ENCODE data around the gene TRPV4. TPM values are rescaled to one million over a fixed set of nuclear protein-coding genes. Genes with fewer than 3 reads are reported as not detected.

Gene TRPV4
- total and polyA plus RNA-seq, 9 of the 15 experiments (the other 6 are each of a cell fraction or from before 2014, with no cell fraction given) = 0.13 TPM; not detected in 8

DNA sequence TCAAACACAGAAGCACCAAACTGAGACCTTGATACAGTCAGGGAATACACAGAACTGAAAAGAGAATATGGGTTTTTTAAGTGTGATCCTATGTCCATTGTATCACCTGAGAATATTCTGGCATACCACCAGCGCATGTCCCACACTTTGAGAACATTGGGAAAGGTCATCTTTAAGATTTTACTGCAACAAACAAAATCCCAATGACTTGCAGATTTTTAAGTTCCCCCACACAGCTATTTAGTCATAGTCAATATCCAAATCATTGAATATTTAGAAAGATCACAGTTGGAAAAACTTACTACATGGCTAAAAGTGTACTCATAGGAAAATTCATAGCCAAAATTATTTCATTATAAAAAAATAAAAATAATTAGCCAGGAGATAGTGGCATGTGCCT, 54.5 kb downstream of the TRPV4 start:
- Histone ChIP-seq H3K79me2 (ENCODE audit: control insufficient read depth, insufficient read depth, low read length) (no peaks in the 10 kb centered on the region), H3K9me1 (ENCODE audit: control insufficient read depth, insufficient read depth, low read length) (no peaks in the 10 kb centered on the region), H3K4me1 (replicated peaks in 1 of 2; ENCODE audit: control insufficient read depth in 2 of 2, insufficient read depth in 2 of 2, low read length in 2 of 2) (peaks cover 0 to 4% of the 10 kb centered on the region in 2 experiments; a peak in 3 of 5 replicates), H4K20me1 (replicated peaks; ENCODE audit: control insufficient read depth, insufficient read depth, low read length) (0 out of 2 replicates have a peak, but pooled peaks cover 3% of the 10 kb centered on the region), H3K4me2 (ENCODE audit: insufficient read depth, low read length) (no peak overlapping the region), H3K4me3 (no peak overlapping the region), H3K27me3 (ENCODE audit: control insufficient read depth in 2 of 2, insufficient read depth in 2 of 2, low read length in 2 of 2) (peaks cover 0 to 21% of the 10 kb centered on the region in 2 experiments; a peak in 3 of 5 replicates), H3K9ac (ENCODE audit: insufficient read depth in 1 of 2, low read depth in 2 of 2, low read length in 2 of 2) (no peak overlapping the region), H3K36me3 (ENCODE audit: control insufficient read depth, insufficient read depth, low read length) (no peaks in the 10 kb centered on the region), H3K27ac (ENCODE audit: extremely low read depth, low read depth, low read length) (no peak overlapping the region), H3K9me3 (replicated peaks; ENCODE audit: control insufficient read depth, insufficient read depth, low read depth, low read length) (0 out of 2 replicates have a peak, but pooled peaks cover 3% of the 10 kb centered on the region), H2AFZ (ENCODE audit: low read depth, low read length) (no peak overlapping the region)
- intact Hi-C loops (cut with micrococcal nuclease) (no loop called here), in situ Hi-C loops (cut with MboI) (loop anchor here (5.0 kb wide), 2 partner anchors 186 to 261 kb away; no protein-coding TSS in a partner anchor)
- POLR2A ChIA-PET = interaction anchor here (0.6 kb wide), 1 partner anchor 359 kb away, joined by 3 read pairs; no protein-coding TSS in a partner anchor
- CTCF ChIA-PET (ENCODE audit: low intra/inter-chr PET ratio) = no interaction called here
- WGBS (ENCODE audit: insufficient coverage, low coverage, missing lambda C conversion rate) = 21% methylated on average over 1 of the region's 1 CpG
- BruUV-seq (replicated peaks) = no TSS peak
- TF ChIP-seq NFE2L1 (tag; IDR thresholded peaks at IDR 0.05; ENCODE audit: borderline replicate concordance, low read depth) = peak; percentile 10; the same call in 1 of the 2 replicates
- TF ChIP-seq, protein P1, sequence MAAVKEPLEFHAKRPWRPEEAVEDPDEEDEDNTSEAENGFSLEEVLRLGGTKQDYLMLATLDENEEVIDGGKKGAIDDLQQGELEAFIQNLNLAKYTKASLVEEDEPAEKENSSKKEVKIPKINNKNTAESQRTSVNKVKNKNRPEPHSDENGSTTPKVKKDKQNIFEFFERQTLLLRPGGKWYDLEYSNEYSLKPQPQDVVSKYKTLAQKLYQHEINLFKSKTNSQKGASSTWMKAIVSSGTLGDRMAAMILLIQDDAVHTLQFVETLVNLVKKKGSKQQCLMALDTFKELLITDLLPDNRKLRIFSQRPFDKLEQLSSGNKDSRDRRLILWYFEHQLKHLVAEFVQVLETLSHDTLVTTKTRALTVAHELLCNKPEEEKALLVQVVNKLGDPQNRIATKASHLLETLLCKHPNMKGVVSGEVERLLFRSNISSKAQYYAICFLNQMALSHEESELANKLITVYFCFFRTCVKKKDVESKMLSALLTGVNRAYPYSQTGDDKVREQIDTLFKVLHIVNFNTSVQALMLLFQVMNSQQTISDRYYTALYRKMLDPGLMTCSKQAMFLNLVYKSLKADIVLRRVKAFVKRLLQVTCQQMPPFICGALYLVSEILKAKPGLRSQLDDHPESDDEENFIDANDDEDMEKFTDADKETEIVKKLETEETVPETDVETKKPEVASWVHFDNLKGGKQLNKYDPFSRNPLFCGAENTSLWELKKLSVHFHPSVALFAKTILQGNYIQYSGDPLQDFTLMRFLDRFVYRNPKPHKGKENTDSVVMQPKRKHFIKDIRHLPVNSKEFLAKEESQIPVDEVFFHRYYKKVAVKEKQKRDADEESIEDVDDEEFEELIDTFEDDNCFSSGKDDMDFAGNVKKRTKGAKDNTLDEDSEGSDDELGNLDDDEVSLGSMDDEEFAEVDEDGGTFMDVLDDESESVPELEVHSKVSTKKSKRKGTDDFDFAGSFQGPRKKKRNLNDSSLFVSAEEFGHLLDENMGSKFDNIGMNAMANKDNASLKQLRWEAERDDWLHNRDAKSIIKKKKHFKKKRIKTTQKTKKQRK (IDR thresholded peaks at IDR 0.05; ENCODE audit: borderline replicate concordance, low read depth, low read length) = no peak
- no peak for TF ChIP-seq SP2 (IDR thresholded peaks at IDR 0.05; ENCODE audit: extremely low read depth, low read depth, low read length, poor library complexity, severe bottlenecking)
- no peak for TF ChIP-seq FIP1L1 (IDR thresholded peaks at IDR 0.05; ENCODE audit: low read depth, low read length, poor library complexity, severe bottlenecking)
- 0 out of 2 replicates have a peak, but pooled peaks have one; percentile 6 for TF ChIP-seq C11orf30 (IDR thresholded peaks at IDR 0.05; ENCODE audit: low read depth)
- peak; percentile 36; the same call in 1 of the 2 replicates for TF ChIP-seq MAFG (tag; conservative IDR thresholded peaks at IDR 0.05)
- FAIRE-seq (no peak), ATAC-seq (no peak), DNase-seq (ENCODE audit: extremely low read depth in 1 of 4, low spot score in 3 of 4) (no peak)
